ENCODE measurements around the gene COL19A1.
"Not testable (repeated sequence)": the region's sequence is repeated elsewhere in the genome, so short reads cannot be mapped to it uniquely, and the experiment has no call there.

Gene COL19A1

GRCh38 chr6:69942485-69942884 is 76.1 kb downstream of the COL19A1 start:
- DNase-seq: no peak
- intact Hi-C loops (cut with DNase I): no loop called here

GRCh38 chr6:69945192-69945591 is 78.8 kb downstream of the COL19A1 start:
- DNase-seq: no peak

GRCh38 chr6:69948479-69949114 is 82.2 kb downstream of the COL19A1 start:
- intact Hi-C loops (cut with DNase I): no loop called here
- DNase-seq: no peak

More at GRCh38 chr6:69945192-69945591, 78.8 kb downstream of the COL19A1 start:
- intact Hi-C loops (cut with DNase I): no loop called here

- intact Hi-C loops (cut with DNase I): no loop called here
- DNase-seq: no peak
Observed at GRCh38 chr6:69953491-69953890, 87.1 kb downstream of the COL19A1 start.

GRCh38 chr6:69954733-69955132 is 88.4 kb downstream of the COL19A1 start:
- DNase-seq: no peak
- intact Hi-C loops (cut with DNase I): no loop called here

GRCh38 chr6:69957985-69958559 is 91.7 kb downstream of the COL19A1 start:
- DNase-seq: no peak
- intact Hi-C loops (cut with DNase I): no loop called here

GRCh38 chr6:69958978-69959377 is 92.6 kb downstream of the COL19A1 start:
- intact Hi-C loops (cut with DNase I): no loop called here
- DNase-seq: no peak

GRCh38 chr6:69965974-69966373 is 99.6 kb downstream of the COL19A1 start:
- DNase-seq; intact Hi-C loops (cut with DNase I): not testable (repeated sequence)

- intact Hi-C loops (cut with DNase I): no loop called here
- no peak for DNase-seq
Observed at GRCh38 chr6:69973138-69973537, 106.8 kb downstream of the COL19A1 start.

- no peak for DNase-seq
- intact Hi-C loops (cut with DNase I): no loop called here
Observed at GRCh38 chr6:69973763-69974162, 107.4 kb downstream of the COL19A1 start.

- intact Hi-C loops (cut with DNase I): no loop called here
Observed at GRCh38 chr6:69974193-69974592, 107.8 kb downstream of the COL19A1 start.

GRCh38 chr6:69976591-69977090 is 110.3 kb downstream of the COL19A1 start:
- no peak for DNase-seq
- intact Hi-C loops (cut with DNase I): no loop called here

More at GRCh38 chr6:69974193-69974592, 107.8 kb downstream of the COL19A1 start:
- no peak for DNase-seq

GRCh38 chr6:69980624-69981023 is 114.3 kb downstream of the COL19A1 start:
- no peak for DNase-seq
- intact Hi-C loops (cut with DNase I): no loop called here

GRCh38 chr6:69984506-69984905 is 118.2 kb downstream of the COL19A1 start:
- DNase-seq: no peak
- intact Hi-C loops (cut with DNase I): no loop called here

GRCh38 chr6:69985180-69985579 is 118.8 kb downstream of the COL19A1 start:
- no peak for DNase-seq
- intact Hi-C loops (cut with DNase I): no loop called here

- no peak for DNase-seq
- intact Hi-C loops (cut with DNase I): no loop called here
Observed at GRCh38 chr6:69987550-69987949, 121.2 kb downstream of the COL19A1 start.

GRCh38 chr6:69988458-69989126 is 122.2 kb downstream of the COL19A1 start:
- intact Hi-C loops (cut with DNase I): no loop called here
- DNase-seq: no peak

- intact Hi-C loops (cut with DNase I): no loop called here
- DNase-seq: peak in 12 of 42 donors; percentile 5 to 59 (median 18)
Observed at GRCh38 chr6:69994251-69994650, 127.9 kb downstream of the COL19A1 start.

GRCh38 chr6:70008189-70008588 is 141.8 kb downstream of the COL19A1 start:
- DNase-seq: no peak
- intact Hi-C loops (cut with DNase I): no loop called here

GRCh38 chr6:70010339-70010738 is 144.0 kb downstream of the COL19A1 start:
- intact Hi-C loops (cut with DNase I); DNase-seq: not testable (repeated sequence)

Data from head of caudate nucleus (tissue), 42 donors.